HG03097 (cell line): ENCODE results near the gene CYBA.

Source experiments
- ATAC-seq: cut with Tn5 transposase; IDR thresholded peaks from one replicate; pipeline ENCODE4 v1.9.1; 2021; ENCODE audit not compliant: unreplicated experiment, low FRiP score

CYBA gene

DNA sequence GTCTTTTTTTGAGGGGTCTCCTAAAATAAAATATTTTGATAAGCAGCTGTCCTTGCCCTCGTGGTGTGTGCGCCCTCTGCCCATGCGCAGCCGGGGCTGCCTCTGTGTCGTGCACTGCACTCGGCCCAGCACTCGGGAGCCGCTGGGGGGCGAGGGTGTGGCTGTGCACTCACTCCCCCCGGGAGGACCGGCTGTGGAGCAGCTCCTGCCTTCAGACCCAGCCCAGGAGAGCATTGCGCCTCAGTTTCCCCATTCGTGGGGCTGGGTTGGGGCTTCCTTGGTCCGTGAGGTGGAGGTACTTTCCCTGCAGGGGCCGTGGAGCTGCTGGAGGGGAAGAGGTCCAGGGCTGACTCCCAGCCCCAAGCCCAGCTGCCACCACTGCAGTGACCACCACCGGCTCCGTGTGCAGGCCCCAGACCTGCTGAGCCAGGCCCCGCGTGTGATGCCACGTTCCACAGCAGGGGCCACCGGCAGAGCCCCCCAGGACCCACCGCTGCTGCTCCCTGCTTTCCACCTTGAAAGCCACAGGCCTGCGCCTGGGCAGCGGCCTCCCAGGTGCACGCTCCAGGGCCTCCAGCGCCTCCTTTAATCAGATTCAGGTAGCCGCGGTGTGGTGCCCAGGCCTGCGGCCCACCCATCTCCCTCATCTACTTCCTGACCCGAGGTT, 18.8 kb downstream of the CYBA start:
- ATAC-seq: no peak

- no peak for ATAC-seq
These were observed 19.5 kb downstream of the CYBA start for GRCh38 chr16:88631384-88631783.

DNA sequence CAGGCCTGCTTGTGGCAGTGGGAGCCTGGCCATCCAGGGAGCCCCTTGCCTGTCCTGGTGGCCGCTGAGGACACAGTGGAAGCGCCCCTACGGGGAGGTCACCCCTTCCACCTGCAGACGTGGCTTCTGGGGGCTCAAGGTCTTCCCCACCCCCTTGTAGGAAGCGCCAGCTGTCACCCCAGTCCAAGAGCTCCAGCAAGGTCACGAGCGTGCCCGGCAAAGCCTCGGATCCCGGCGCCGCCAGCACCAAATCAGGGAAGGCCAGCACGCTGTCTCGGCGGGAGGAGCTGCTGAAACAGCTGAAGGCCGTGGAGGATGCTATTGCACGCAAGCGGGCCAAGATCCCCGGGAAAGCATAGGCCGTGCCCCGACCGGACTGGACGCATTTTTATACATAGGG, 19.9 kb downstream of the CYBA start:
- no peak for ATAC-seq

DNA sequence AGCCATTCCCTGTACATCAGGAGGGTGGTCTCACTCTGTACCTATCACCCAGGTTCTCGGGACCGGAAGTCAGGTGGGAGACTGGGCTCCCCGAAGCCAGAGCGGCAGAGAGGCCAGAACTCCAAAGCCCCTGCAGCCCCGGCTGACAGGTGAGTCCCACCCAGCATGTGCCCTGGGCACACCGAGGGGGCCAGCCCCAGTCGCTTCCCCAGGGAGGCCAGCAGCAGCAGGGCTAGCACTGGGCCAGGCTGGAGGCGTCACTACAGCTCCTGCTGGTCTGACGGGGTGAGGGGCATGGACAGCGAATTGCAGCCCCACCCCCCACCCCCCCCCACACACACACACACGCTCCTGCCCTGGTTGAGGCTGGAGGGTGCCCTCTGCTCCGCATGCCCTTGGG, 20.4 kb downstream of the CYBA start:
- no peak for ATAC-seq

DNA sequence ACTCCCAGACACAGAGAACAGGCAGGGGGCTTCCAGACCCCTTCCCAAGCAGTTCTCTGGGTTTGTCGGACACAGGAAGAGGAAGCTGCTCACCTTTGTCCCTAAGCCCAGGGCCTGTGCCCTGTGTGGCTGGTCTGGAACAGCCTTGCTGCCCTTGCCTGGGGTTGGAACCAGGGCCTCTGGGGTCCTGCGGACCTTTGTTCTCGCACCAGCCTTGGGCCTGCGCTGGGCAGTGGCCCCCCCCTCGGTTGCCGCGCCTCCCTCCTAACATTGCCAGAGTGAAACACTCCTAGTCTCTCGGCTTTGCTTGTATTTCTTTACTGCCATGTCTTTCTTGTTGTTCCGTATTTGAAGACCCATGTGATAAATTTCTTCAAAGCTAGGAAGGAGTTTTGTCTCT, 21.0 kb downstream of the CYBA start:
- no peak for ATAC-seq

DNA sequence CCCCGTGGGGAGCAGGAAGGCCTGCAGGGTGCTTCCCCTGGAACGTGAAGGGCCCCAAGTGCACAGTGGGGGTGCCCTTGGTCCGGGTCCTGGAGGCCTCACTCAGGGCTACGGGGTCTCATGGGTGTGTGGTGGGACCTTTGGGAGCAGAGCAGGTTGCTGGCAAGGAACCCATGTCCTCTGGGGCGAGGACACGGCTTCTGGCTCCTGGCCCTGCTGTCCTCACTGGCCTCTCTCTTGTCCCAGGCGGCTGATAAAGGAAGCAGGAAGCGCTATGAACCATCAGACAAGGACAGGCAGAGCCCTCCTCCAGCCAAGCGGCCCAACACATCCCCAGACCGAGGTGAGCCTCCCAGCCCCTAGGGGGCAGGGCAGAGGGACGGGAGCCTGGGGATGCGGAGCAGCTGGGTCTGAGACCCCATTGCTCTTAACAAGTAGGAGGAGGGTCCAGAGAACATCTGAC, 22.3 kb downstream of the CYBA start:
- ATAC-seq: no peak

DNA sequence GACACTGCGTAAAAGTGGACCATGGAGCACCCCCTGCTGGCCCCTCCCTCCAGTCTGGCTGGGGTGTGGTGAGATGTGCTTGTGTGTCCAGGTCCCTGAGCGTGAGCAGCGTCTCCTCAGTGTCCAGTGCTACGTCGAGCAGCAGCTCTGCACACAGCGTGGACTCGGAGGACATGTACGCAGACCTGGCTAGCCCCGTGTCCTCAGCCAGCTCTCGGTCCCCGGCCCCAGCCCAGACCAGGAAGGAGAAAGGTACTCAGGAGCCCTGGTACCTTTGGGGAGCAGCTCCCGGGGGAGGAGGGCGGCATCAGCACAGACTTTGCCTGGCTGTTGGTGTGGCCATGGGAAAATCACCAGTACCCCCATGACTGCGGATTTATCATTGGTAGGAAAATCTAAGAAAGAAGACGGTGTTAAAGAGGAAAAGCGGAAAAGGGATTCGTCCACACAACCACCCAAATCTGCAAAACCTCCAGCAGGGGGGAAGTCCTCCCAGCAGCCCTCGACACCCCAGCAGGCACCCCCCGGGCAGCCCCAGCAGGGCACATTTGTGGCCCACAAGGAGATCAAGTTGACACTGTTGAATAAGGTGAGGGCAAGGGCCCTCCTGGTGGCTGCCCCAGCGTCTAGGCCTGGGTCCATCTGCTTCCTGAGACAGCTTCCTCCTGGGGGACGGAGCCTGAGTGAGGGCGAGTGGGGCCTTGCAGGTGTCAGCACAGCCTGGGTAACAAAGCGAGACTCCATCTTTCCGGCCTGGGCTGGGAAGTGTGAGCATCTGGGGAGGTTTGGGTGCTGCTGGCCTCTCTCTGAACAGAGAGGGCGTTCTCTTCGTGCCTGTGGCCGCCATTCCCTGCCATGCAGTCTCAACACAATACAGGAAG, 23.1 kb downstream of the CYBA start:
- ATAC-seq: no peak

DNA sequence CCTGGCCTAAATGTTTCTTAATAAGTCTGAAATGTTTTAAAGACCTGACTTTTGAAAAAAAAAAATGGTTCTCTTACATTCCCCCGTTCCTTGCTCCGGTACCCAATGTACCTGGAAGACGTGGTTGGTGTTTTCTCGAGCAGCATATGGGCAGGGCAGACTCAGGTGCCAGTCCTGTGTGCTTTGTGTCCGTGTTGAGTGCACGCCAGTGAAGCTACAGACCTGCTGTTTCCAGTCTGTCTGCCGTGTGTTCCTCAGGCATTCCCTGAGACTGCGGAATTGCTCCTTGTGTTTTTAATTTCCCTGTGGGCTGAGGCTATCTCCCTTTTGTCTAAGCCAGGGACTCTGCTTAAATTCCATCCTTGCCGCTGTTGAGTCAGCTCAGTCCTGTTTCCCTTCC, 24.2 kb downstream of the CYBA start:
- ATAC-seq: no peak

GRCh38 chr16:88624977-88625576, 25.8 kb downstream of the CYBA start:
- ATAC-seq: no peak

- ATAC-seq: no peak
These were observed 26.4 kb downstream of the CYBA start for GRCh38 chr16:88624481-88624880.

- ATAC-seq: no peak
These were observed 27.0 kb downstream of the CYBA start for GRCh38 chr16:88623858-88624257.

DNA sequence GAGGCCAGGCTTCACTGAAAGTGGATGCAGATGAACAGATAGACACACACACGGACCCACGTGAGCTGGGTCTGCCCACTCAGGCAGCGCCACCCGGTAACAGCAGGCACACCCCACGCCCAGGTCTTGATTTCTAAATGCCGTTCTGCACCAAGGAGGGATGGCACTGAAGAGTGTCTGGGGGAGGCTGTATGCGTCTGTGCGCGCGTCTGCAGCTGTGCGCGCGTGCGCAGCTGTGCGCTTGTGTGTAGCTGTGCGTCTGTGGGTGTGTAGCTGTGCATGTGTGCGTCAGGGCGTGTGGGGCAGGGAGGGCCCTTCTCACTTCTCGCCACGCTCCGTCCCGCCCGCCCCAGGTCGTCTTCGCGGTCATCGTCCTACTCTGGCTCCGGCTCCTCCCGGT, 28.0 kb downstream of the CYBA start:
- no peak for ATAC-seq

GRCh38 chr16:88622125-88622524, 28.7 kb downstream of the CYBA start:
- no peak for ATAC-seq

DNA sequence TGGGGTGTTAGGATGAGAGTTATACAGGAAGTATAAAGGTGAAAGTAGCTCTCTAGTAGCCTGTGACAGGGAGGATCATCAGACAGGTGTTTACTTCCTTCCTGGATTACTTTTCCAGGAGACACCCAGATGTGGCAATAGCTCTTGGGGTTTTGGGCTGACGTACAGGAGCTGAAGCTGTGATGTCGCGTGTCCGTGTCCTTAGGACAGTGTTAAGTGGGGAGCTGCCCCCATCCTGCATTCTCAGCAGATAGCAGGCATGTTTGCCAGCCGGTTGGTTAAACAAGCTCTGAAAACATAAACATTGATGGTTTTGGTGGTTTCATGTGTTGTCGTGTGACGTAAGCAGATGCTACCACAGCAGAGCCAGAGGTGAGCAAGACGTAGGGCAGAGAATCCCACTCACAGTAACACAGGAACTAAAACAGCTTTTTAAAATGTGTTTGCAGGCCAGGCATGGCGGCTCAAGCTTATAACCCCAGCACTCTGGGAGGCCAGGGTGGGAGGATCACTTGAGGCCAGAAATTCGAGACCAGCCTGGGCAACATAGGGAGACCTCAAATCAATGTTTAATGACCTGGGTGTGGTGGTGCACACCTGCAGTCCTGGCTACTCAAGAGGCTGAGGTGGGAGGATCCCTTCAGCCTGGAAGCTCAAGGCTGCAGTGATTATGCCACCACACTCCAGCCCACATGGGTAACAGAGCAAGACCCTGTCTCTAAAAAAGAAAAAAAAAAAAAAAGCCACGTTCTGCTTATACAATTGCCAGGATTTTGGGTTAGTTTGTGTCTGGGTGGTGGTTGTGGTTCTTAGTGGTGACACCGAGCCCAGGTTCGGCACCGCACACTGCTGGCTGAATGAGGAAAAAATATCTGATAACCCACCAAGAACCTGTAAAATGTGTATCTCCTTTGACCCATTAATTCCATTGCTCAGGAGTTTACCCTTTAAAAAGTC, 30.7 kb downstream of the CYBA start:
- ATAC-seq: no peak

GRCh38 chr16:88618956-88619667, 31.7 kb downstream of the CYBA start:
- no peak for ATAC-seq

- ATAC-seq: no peak
These were observed 32.5 kb downstream of the CYBA start for GRCh38 chr16:88618182-88618955.

DNA sequence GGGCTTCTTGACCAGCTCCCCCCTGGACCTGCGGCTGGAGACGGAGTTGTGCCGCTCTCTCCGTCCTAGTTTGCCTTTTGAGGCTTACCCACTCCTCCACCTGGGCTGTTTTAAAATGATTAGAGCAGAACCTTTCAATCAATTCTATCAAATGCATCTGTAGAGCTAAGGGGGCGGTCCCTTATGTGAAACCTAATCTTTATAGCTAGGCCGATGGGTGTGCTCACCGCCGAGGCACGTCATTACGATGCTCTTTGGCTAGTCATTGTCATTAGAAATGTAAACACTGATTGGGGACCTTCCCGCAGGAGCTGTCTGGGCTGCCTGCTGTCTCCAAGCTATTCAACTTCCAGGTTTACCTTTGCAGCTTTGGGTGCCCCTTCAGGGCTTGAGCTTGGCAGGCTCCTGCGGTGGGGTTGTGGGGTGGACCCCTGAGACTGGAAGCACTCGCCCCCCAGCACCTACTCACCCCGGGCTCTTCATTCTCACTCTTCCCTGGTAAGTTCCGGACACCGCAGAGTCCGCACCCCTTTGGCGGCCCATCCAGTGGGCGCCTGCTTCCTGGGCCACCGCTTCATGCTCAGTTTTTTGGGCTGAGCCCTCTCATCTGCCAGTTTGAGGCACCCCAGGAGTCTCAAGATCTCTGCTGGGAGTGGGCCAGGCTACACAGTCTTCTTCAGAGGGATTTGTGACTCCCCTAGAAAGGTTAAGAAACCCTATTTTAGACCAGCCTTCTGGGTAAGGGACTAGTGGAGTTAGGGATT, 33.4 kb downstream of the CYBA start:
- no peak for ATAC-seq

DNA sequence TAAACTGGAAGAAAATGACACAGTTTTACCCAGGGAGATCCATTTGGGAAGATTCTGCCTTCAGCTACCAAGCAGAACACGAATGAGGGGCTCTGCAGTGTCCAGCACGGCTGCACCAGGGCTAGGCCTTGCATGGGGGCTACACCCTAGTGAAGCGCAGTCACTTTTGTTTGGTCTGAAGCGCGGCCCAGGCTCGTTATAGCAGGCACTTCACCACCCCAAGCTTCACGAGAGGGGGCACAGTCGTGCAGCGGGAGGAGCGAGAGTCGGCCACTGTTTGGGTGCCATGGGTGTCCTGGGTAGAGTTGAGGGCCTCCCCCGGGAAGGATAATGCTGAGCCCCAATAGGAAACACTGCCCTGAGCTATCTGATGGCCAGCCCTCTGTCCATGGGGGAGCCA, 34.1 kb downstream of the CYBA start:
- no peak for ATAC-seq
